Stimulated activated CD8-positive, alpha-beta memory T cell treated with anti-CD3 and anti-CD28 coated beads, Interleukin-15, amount 100 ng/mL, for 48 hours (primary cell): ENCODE data around the gene EXD3.

ENCODE experiments used
- DNase-seq, 2 donors: peaks; one replicate each; pipeline ENCODE4 v3.0.0-alpha.2; 2020; ENCODE audit warnings: low read depth in 2 of 2

Gene EXD3

GRCh38 chr9:137306066-137306849 lies 116.7 kb downstream of the EXD3 start:
- DNase-seq = no peak

GRCh38 chr9:137305798-137306065 lies 117.2 kb downstream of the EXD3 start:
- no peak for DNase-seq

GRCh38 chr9:137305060-137305797 lies 117.7 kb downstream of the EXD3 start:
- peak; percentile 45 to 52 for DNase-seq

- no peak for DNase-seq
Measured at GRCh38 chr9:137304383-137305059, 118.4 kb downstream of the EXD3 start.

- DNase-seq = no peak
Measured at GRCh38 chr9:137303893-137304382, 119.0 kb downstream of the EXD3 start.

GRCh38 chr9:137303151-137303892 lies 119.6 kb downstream of the EXD3 start:
- no peak for DNase-seq

GRCh38 chr9:137302449-137303150 lies 120.4 kb downstream of the EXD3 start:
- DNase-seq = no peak

- DNase-seq = peak; percentile 81 to 82
Measured at GRCh38 chr9:137302118-137302448, 120.9 kb downstream of the EXD3 start, which contains the start of gene NRARP. Gene NRARP, minus strand, starts transcription at chr9:137302271. Its CDS starts 343 bp downstream, at chr9:137301928.

GRCh38 chr9:137301081-137301947 lies 121.6 kb downstream of the EXD3 start:
- no peak for DNase-seq

GRCh38 chr9:137300567-137301080 lies 122.3 kb downstream of the EXD3 start:
- no peak for DNase-seq

GRCh38 chr9:137299938-137300337 lies 123.0 kb downstream of the EXD3 start:
- DNase-seq = no peak

- DNase-seq = no peak
Measured at GRCh38 chr9:137299203-137299565, 123.8 kb downstream of the EXD3 start.

- no peak for DNase-seq
Measured at GRCh38 chr9:137298401-137299202, 124.4 kb downstream of the EXD3 start.

- DNase-seq = no peak
Measured at GRCh38 chr9:137297966-137298365, 125.0 kb downstream of the EXD3 start.

GRCh38 chr9:137296670-137297664 lies 126.0 kb downstream of the EXD3 start:
- no peak for DNase-seq

GRCh38 chr9:137295849-137296669 lies 126.9 kb downstream of the EXD3 start:
- no peak for DNase-seq

GRCh38 chr9:137295238-137295811 lies 127.6 kb downstream of the EXD3 start:
- DNase-seq = peak in 1 of 2 donors; percentile 46
